Measurements from ENCODE around the gene CFAP46.

Gene CFAP46

GRCh38 chr10:132986978-132987377 lies 44.6 kb upstream of the CFAP46 start:
- H3K4me1 ChIP-seq (ENCODE audit: insufficient read depth, low read length, poor library complexity, severe bottlenecking) = no peaks in the 10 kb centered on the region
- no peak for TF ChIP-seq CTCF (conservative IDR thresholded peaks at IDR 0.05; ENCODE audit: low read length)
- no peak for TF ChIP-seq EZH2phosphoT487 (IDR thresholded peaks at IDR 0.05; ENCODE audit: borderline replicate concordance)
- peaks cover 7% of the 10 kb centered on the region; the same call in 1 of the 2 replicates for H3K9me3 ChIP-seq (ENCODE audit: insufficient read depth, low read depth, low read length)
- no peak overlapping the region for H3K4me2 ChIP-seq (ENCODE audit: low read depth, low read length, poor library complexity, severe bottlenecking)
- H3F3A ChIP-seq (ENCODE audit: low read depth) = no peaks in the 10 kb centered on the region
- H3K9me2 ChIP-seq (replicated peaks; ENCODE audit: low read depth, low read length) = no peaks in the 10 kb centered on the region
- no peak overlapping the region for H3K9ac ChIP-seq (ENCODE audit: low read depth, low read length, poor library complexity, severe bottlenecking)
- no peaks in the 10 kb centered on the region for H3K79me2 ChIP-seq (ENCODE audit: insufficient read depth, low read length)
- H3K4me3 ChIP-seq (ENCODE audit: low read length, poor library complexity, severe bottlenecking) = no peak overlapping the region
- H3K36me3 ChIP-seq (ENCODE audit: insufficient read depth, low read length) = no peaks in the 10 kb centered on the region
- no peaks in the 10 kb centered on the region for H4K20me1 ChIP-seq (ENCODE audit: insufficient read depth, low read length, poor library complexity, severe bottlenecking)
- H2AFZ ChIP-seq (ENCODE audit: low read length) = no peak overlapping the region
- no peaks in the 10 kb centered on the region for H3K27me3 ChIP-seq (ENCODE audit: insufficient read depth, low read length, poor library complexity, severe bottlenecking)

- Histone ChIP-seq H3K36me3 (ENCODE audit: insufficient read depth, low read length) (no peaks in the 10 kb centered on the region), H3K4me2 (ENCODE audit: low read depth, low read length, poor library complexity, severe bottlenecking) (no peak overlapping the region), H3K9ac (ENCODE audit: low read depth, low read length, poor library complexity, severe bottlenecking) (no peak overlapping the region), H3K4me1 (ENCODE audit: insufficient read depth, low read length, poor library complexity, severe bottlenecking) (no peaks in the 10 kb centered on the region), H3K4me3 (ENCODE audit: low read length, poor library complexity, severe bottlenecking) (no peak overlapping the region), H3K9me3 (ENCODE audit: insufficient read depth, low read depth, low read length) (peaks cover 7% of the 10 kb centered on the region; the same call in 1 of the 2 replicates), H3K9me2 (replicated peaks; ENCODE audit: low read depth, low read length) (no peaks in the 10 kb centered on the region), H2AFZ (ENCODE audit: low read length) (no peak overlapping the region), H3K79me2 (ENCODE audit: insufficient read depth, low read length) (no peaks in the 10 kb centered on the region), H3K27me3 (ENCODE audit: insufficient read depth, low read length, poor library complexity, severe bottlenecking) (no peaks in the 10 kb centered on the region), H4K20me1 (ENCODE audit: insufficient read depth, low read length, poor library complexity, severe bottlenecking) (no peaks in the 10 kb centered on the region), H3F3A (ENCODE audit: low read depth) (no peaks in the 10 kb centered on the region)
- TF ChIP-seq CTCF (conservative IDR thresholded peaks at IDR 0.05; ENCODE audit: low read length) (no peak), EZH2phosphoT487 (IDR thresholded peaks at IDR 0.05; ENCODE audit: borderline replicate concordance) (no peak)
These were observed 44.2 kb upstream of the CFAP46 start for GRCh38 chr10:132986576-132986975.

GRCh38 chr10:132986076-132986475 lies 43.7 kb upstream of the CFAP46 start:
- H3K36me3 ChIP-seq (ENCODE audit: insufficient read depth, low read length) = no peaks in the 10 kb centered on the region
- no peak overlapping the region for H3K4me3 ChIP-seq (ENCODE audit: low read length, poor library complexity, severe bottlenecking)
- H3K4me2 ChIP-seq (ENCODE audit: low read depth, low read length, poor library complexity, severe bottlenecking) = no peak overlapping the region
- peaks cover 3% of the 10 kb centered on the region; the same call in 1 of the 2 replicates for H3K9me3 ChIP-seq (ENCODE audit: insufficient read depth, low read depth, low read length)
- no peaks in the 10 kb centered on the region for H3K9me2 ChIP-seq (replicated peaks; ENCODE audit: low read depth, low read length)
- H3K4me1 ChIP-seq (ENCODE audit: insufficient read depth, low read length, poor library complexity, severe bottlenecking) = no peaks in the 10 kb centered on the region
- H4K20me1 ChIP-seq (ENCODE audit: insufficient read depth, low read length, poor library complexity, severe bottlenecking) = no peaks in the 10 kb centered on the region
- no peaks in the 10 kb centered on the region for H3K79me2 ChIP-seq (ENCODE audit: insufficient read depth, low read length)
- no peak overlapping the region for H3K9ac ChIP-seq (ENCODE audit: low read depth, low read length, poor library complexity, severe bottlenecking)
- H2AFZ ChIP-seq (ENCODE audit: low read length) = no peak overlapping the region
- TF ChIP-seq EZH2phosphoT487 (IDR thresholded peaks at IDR 0.05; ENCODE audit: borderline replicate concordance) (no peak), CTCF (conservative IDR thresholded peaks at IDR 0.05; ENCODE audit: low read length) (no peak)
- H3K27me3 ChIP-seq (ENCODE audit: insufficient read depth, low read length, poor library complexity, severe bottlenecking) = no peaks in the 10 kb centered on the region
- H3F3A ChIP-seq (ENCODE audit: low read depth) = no peaks in the 10 kb centered on the region
